Myometrial cell (primary cell): ENCODE results near the gene TMEM205. TPM values are rescaled to one million over a fixed set of nuclear protein-coding genes. Genes with fewer than 3 reads are reported as not detected.

Experiments
- total RNA-seq: library from RNA; depleted of rRNA; stranded (reverse); fragments of >200 nt; gene quantifications from 2 replicates; pipeline ENCODE4 v1.2.3, GENCODE V29; 2015

The TMEM205 gene
- 181 and 221 TPM in 2 replicates for total RNA-seq

DNA sequence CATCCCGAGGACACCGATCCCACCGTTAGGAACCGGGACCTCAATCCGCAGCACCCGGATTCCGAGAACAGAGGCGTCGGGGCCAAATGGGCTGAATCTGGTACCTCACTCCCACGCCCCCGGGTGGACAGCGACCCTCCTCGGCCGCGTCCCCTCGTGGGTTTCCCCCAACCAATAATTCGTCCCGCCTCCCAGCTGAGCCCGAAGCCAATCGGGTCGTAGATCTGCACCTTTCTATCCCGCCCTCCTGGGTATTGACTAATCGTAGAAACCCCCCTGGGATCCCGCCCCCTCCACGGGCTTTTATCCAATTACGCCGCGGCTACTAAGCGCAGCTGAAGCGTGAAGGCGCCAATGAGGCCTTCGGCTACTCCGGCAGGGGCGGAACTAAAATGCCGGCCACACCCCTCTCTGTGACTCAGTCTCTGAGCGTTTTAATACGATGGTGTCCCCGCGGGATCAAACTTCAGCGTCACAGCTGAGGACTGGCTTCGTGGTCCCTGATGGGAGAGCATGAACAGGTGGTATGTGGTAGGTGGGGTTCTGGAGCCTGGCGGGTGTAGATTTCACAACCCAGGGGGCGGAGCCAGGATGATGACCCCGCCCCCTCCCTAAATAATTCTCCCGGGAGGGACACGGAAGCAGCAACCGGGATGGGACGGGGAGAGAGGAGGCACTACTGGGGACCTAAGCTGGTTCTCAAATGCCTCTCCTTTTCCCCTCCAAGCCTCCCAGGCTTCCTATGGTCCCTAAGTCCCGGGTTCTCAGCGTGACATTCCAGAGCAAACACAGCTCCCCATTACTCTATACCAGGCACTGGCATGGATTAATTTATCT is at the start of gene TMEM205, which contains the start of gene CCDC159:
TMEM205 (minus strand) TSS at position 165 of the 837 bp plus-strand sequence. CDS start 649 bp downstream, outside the sequence.
CCDC159 (plus strand) TSS at position 416 of the 837 bp plus-strand sequence; CDS start at position 504, 88 bp downstream.

DNA sequence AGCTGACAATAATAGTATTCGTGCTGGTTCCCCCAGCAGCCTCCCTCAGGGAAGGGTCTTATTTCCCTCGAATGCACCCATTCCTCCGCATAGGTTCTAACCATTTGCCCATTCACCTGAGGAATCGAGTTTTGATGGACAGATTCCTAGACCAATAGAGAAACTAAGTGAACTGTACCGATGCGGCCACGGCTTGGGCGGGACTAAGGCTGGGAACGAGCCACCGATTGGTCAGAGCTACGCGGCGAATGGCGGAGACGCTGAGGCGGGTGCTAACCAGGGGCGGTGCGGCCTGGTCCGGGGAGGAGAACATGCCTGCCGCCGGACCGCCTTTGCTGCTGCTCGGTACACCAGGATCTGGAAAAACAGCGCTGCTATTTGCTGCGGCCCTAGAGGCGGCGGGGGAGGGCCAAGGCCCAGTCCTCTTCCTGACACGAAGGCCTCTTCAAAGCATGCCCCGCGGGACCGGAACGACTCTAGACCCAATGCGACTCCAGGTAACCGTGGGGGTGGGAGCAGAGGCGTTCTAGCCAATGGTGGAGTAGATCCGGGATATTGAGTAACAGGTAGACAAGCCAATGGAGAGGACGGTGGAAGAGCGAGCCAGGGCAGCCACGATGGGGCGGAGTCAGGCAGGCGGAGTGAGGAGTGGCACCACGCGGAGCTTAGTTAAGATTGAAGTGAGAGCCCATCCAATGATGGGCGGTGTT is 28.5 kb upstream of the TMEM205 start, which contains the start of gene SWSAP1:
SWSAP1 (plus strand) TSS at position 234 of the 710 bp plus-strand sequence; CDS start at position 249, 15 bp downstream.

DNA sequence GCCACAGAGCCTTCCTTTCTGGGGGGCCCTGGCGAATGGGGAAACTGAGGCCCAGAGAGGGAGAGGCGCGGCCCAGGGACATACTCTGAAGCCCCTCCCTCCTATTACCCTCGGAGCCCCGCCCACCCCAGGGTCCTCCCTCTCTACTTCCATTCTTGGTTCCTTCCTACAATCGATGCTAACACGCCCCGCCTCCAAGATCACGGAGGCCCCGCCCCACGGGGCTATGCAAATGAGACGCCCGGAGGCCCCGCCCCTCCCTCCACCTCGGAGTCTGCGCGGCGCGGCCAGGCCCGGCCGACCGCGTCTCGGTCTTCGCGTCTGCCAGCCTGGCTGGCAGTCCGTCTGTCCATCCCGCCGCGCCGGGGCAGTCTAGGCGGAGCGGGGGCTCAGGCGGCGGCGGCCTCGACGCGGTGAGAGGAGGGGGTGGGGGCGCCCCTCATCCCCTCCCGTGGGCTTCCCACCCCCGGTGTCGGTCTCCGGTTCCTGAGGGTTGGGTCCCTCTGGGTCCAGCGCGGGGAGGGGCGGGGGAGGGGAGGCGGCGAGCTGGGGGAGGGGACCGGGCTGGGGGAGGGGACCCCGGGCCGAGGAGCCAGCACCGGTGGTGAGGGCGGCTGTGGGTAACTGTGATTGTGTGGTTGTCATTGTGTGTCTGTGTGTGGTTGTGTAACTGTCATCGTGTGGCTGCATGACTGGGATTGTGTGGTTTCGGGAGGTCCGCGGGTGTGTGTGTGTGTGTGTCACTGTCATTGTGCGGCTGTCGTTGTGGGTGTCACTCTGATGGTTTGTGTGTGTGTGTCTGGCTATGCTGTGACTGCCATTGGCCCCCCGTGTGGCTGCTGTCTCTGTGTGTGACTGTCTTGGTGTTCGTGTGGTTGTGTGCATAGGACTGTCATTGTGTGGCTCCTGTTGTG is 9.3 kb upstream of the TMEM205 start, which contains the start of gene PLPPR2:
PLPPR2 (plus strand) TSS at position 273 of the 914 bp plus-strand sequence. CDS start 2,242 bp downstream, outside the sequence.

DNA sequence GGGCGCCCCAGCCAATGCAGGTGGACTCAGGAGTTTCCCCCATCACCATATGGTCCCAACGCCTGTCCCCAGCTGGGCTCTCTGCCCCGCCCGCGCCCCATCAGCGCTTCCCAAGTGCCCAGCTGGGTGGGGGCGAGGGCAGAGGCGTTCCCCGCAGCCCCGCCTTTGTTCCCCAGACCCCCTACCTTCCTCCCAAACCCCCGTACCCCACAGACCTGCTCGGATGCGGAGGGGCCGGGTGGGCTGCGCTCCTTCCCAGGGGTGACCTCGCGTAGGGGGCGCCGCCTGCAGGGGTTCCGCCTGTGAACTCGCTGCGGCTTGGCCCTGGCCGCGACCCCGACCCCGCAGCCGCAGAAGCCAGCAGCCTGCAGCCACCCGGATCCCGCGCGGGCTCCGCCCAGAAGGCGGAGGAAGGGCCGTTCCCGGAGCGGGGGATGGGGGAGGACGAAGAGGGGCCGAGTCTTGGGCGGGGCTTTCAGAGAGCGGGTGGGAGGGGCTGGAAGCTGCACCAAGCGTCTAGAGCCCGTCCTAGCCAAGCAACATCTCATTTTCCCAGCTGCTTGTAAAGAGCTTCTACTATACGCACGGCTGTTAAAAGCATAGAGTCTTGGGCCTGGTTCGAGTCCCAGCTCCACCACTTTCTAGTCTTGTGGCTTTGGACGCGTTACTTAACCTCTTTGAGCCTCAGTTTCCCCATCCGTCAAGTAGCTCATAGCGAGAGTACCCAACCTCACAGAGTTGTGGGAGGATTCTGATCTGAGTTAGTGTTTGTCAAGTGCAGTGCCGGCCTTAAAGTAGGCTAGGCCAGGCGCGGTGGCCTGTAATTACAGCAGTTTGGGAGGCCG is 6.6 kb downstream of the TMEM205 start, which contains the start of gene RAB3D:
RAB3D (minus strand) TSS at position 404 of the 845 bp plus-strand sequence. CDS start 2,258 bp downstream, outside the sequence.

DNA sequence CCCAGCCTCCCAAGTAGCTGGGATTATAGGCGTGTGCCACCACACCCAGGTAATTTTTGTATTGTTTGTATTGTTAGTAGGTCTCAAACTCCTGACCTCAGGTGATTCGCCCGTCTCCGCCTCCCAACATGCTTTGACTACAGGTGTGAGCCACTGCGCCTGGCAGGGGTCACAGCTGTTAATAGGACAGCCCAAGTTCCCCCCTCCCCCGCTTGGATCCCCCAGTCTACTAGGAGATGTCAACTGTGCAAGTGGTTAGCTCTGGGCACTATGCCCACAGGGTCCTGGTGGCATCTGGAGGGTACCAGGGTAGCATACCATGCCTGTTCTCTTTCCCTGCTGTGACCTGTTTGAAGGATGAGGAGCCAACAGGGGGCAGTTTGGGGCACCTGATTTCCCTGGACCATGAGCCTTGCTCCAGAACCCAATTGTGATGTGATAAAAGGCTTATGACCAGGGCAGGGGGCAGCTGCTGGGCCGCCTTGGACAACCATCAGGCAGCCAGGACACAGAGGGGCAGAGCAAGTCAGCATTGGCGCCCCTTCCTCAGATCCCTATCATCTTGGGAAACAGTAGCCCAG is 50.3 kb downstream of the TMEM205 start, which contains the start of gene TSPAN16:
TSPAN16 (plus strand) TSS at position 496 of the 581 bp plus-strand sequence. CDS start 138 bp downstream, outside the sequence.

Other genes with a start within 250 kb of the TMEM205 start
- 78.5 and 86.5 TPM in 2 replicates for gene SPC24, start 190.5 kb downstream of the TMEM205 start, total RNA-seq
- gene KANK2, start 148.7 kb downstream of the TMEM205 start, total RNA-seq = 294 and 298 TPM in 2 replicates
- gene ANGPTL8, start 106.6 kb downstream of the TMEM205 start, total RNA-seq = not detected in 2 replicates
- gene DOCK6, start 83.7 kb downstream of the TMEM205 start, total RNA-seq = 25.2 and 26.8 TPM in 2 replicates
- gene TSPAN16, start 50.1 kb downstream of the TMEM205 start, total RNA-seq = not detected in 2 replicates
- 6.6 and 9.0 TPM in 2 replicates for gene RAB3D, start 6.6 kb downstream of the TMEM205 start, total RNA-seq
- gene CCDC159, start 251 bp upstream of the TMEM205 start, total RNA-seq = 12.6 and 12.7 TPM in 2 replicates
- gene PLPPR2, start 9.2 kb upstream of the TMEM205 start, total RNA-seq = 21.4 and 33.2 TPM in 2 replicates
- gene SWSAP1, start 28.4 kb upstream of the TMEM205 start, total RNA-seq = 1.7 and 2.5 TPM in 2 replicates
- 9.0 and 13.8 TPM in 2 replicates for gene EPOR, start 38.0 kb upstream of the TMEM205 start, total RNA-seq
- not detected in 2 replicates for gene RGL3, start 73.0 kb upstream of the TMEM205 start, total RNA-seq
- gene ODAD3, start 88.9 kb upstream of the TMEM205 start, total RNA-seq = under 0.01 and 0.89 TPM in 2 replicates
- 183 and 227 TPM in 2 replicates for gene PRKCSH, start 89.4 kb upstream of the TMEM205 start, total RNA-seq
- gene ELAVL3, start 134.8 kb upstream of the TMEM205 start, total RNA-seq = not detected in 2 replicates
- 3.2 and 7.8 TPM in 2 replicates for gene ZNF653, start 159.6 kb upstream of the TMEM205 start, total RNA-seq
- 43.2 and 46.1 TPM in 2 replicates for gene ECSIT, start 182.9 kb upstream of the TMEM205 start, total RNA-seq
- 5.5 and 10.3 TPM in 2 replicates for gene CNN1, start 192.6 kb upstream of the TMEM205 start, total RNA-seq
- gene ELOF1, start 213.0 kb upstream of the TMEM205 start, total RNA-seq = 46.3 and 65.7 TPM in 2 replicates
- not detected in 2 replicates for gene ACP5, start 231.4 kb upstream of the TMEM205 start, total RNA-seq